ENCODE measurements around the gene BCOR. TPM values are rescaled to one million over a fixed set of nuclear protein-coding genes. Genes with fewer than 3 reads are reported as not detected.
A peak's percentile ranks its signal among the peaks of the same experiment; 100 is the strongest.

BCOR gene
- total RNA-seq, 1 experiment from 2014 or later = 35.1 TPM

DNA sequence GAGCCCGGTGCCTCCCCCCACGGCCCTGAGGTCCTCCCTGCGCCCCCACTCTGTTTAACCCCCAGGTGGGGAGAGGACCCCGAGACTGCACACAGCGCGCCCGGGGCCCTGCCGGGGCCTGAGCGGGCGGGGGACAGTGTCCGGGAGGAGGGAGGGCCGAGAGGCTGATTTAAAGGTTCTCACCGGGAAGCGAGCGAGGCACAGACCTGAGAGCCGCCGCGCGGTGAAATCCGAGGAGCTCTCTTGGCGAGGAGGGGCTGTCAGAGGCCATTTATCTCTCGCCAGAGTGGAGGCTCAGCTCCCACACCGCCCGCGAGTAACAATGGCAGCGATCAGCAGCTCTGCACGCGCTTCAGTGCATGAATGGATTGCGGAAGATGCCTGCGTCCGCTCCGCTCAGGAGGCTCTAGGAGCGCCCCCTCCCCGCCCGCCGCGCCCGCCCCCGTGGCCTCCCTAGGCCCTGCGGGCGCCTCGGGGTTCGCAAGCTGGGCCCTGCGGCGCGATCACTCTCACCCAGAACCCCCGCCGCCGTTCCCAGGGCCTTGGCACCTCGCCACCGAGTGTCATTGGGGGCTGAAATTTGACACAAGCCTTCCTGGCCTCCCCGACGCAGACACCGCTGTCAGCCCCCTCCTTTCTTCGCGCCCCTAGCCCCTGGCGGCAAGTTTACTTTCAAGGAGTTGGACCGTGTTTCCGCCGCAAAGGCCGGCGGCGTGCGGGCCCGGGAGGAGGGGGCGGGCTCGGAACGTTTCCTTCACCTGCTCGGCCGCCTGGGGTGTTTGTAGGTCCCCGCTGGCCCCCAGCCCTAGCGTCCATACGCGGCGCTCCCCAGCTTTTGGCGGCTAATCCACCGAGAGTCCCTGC lies 48.7 kb upstream of the BCOR start:
- ChIA-PET RAD21 (ENCODE audit: low non-redundant PET in 1 of 2, low total read pairs in 2 of 2, uncharacterized antibody in 2 of 2, unreplicated experiment in 2 of 2) (interaction anchor here in 1 of 2 experiments (0.6 kb wide), 1 partner anchor 51 kb away, joined by 6 read pairs; no protein-coding TSS in a partner anchor), CTCF (no interaction called here), POLR2A (interaction anchor here (0.6 to 1.8 kb wide), 2 partner anchors 8 to 49 kb away, joined by 4 to 5 read pairs; partner anchors contain the start of gene BCOR)
- Histone ChIP-seq H3K9me3 (ENCODE audit: control insufficient read depth in 1 of 2, insufficient read depth in 1 of 2, low read depth in 1 of 2, low read length in 2 of 2) (no peaks in the 10 kb centered on the region), H3K4me1 (ENCODE audit: control insufficient read depth in 1 of 2, insufficient read depth in 2 of 2, low read length in 2 of 2) (peaks cover 56 to 77% of the 10 kb centered on the region in 2 experiments), H3K9ac (ENCODE audit: low read length) (peak overlapping the region; percentile 83), H3K9me2 (ENCODE audit: insufficient read depth) (no peaks in the 10 kb centered on the region), H3K4me3 (replicated peaks in 1 of 2; ENCODE audit: low read depth in 1 of 2, low read length in 2 of 2) (peak overlapping the region; percentile 43 to 62), H3K79me2 (ENCODE audit: insufficient read depth, low read length) (peaks cover 34% of the 10 kb centered on the region), H3K36me3 (ENCODE audit: control insufficient read depth in 1 of 2, insufficient read depth in 2 of 2, low read length in 2 of 2) (no peaks in the 10 kb centered on the region), H2AFZ (ENCODE audit: low read depth, low read length, poor library complexity, severe bottlenecking) (no peak overlapping the region), H4K20me1 (ENCODE audit: insufficient read depth) (no peaks in the 10 kb centered on the region), H3K4me2 (ENCODE audit: low read length) (peak overlapping the region; percentile 89), H3K27ac (ENCODE audit: low read depth, low read length) (peak overlapping the region; percentile 84), H3K27me3 (ENCODE audit: insufficient read depth, low read length) (no peaks in the 10 kb centered on the region)
- intact Hi-C loops (cut with micrococcal nuclease) = no loop called here
- TF ChIP-seq, protein P1, sequence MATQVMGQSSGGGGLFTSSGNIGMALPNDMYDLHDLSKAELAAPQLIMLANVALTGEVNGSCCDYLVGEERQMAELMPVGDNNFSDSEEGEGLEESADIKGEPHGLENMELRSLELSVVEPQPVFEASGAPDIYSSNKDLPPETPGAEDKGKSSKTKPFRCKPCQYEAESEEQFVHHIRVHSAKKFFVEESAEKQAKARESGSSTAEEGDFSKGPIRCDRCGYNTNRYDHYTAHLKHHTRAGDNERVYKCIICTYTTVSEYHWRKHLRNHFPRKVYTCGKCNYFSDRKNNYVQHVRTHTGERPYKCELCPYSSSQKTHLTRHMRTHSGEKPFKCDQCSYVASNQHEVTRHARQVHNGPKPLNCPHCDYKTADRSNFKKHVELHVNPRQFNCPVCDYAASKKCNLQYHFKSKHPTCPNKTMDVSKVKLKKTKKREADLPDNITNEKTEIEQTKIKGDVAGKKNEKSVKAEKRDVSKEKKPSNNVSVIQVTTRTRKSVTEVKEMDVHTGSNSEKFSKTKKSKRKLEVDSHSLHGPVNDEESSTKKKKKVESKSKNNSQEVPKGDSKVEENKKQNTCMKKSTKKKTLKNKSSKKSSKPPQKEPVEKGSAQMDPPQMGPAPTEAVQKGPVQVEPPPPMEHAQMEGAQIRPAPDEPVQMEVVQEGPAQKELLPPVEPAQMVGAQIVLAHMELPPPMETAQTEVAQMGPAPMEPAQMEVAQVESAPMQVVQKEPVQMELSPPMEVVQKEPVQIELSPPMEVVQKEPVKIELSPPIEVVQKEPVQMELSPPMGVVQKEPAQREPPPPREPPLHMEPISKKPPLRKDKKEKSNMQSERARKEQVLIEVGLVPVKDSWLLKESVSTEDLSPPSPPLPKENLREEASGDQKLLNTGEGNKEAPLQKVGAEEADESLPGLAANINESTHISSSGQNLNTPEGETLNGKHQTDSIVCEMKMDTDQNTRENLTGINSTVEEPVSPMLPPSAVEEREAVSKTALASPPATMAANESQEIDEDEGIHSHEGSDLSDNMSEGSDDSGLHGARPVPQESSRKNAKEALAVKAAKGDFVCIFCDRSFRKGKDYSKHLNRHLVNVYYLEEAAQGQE (IDR thresholded peaks at IDR 0.05; ENCODE audit: low read depth) = no peak
- no peak for TF ChIP-seq YY1 (IDR thresholded peaks at IDR 0.05; ENCODE audit: extremely low read depth, insufficient replicate concordance, low read depth, low read length)
- TF ChIP-seq, protein P2, sequence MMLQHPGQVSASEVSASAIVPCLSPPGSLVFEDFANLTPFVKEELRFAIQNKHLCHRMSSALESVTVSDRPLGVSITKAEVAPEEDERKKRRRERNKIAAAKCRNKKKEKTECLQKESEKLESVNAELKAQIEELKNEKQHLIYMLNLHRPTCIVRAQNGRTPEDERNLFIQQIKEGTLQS (IDR thresholded peaks at IDR 0.05) = no peak
- no peak for TF ChIP-seq CBX3 (IDR thresholded peaks at IDR 0.05; ENCODE audit: low read depth)
- no peak for TF ChIP-seq FOSL1 (IDR thresholded peaks at IDR 0.05; ENCODE audit: low read depth)
- peak; percentile 51; the same call in 1 of the 2 replicates for TF ChIP-seq ZFX (IDR thresholded peaks at IDR 0.05)
- TF ChIP-seq POLR2A (IDR thresholded peaks at IDR 0.05; ENCODE audit: borderline replicate concordance, extremely low read depth, insufficient read depth, insufficient read length) = no peak
- TF ChIP-seq EZH2phosphoT487 (IDR thresholded peaks at IDR 0.05; ENCODE audit: borderline replicate concordance) = no peak
- TF ChIP-seq RAD21 (IDR thresholded peaks at IDR 0.05; ENCODE audit: low read depth) = no peak
- peak; percentile 84 for TF ChIP-seq TCF7L2 (IDR thresholded peaks at IDR 0.05; ENCODE audit: borderline replicate concordance, extremely low read depth, insufficient read depth, insufficient read length)
- TF ChIP-seq JUND (IDR thresholded peaks at IDR 0.05) = no peak
- TF ChIP-seq ELF1 (IDR thresholded peaks at IDR 0.05; ENCODE audit: borderline replicate concordance, low read depth) = no peak
- no peak for TF ChIP-seq SP1 (IDR thresholded peaks at IDR 0.05; ENCODE audit: low read depth)
- TF ChIP-seq SIN3A (IDR thresholded peaks at IDR 0.05; ENCODE audit: low read depth) = no peak
- no peak for TF ChIP-seq EZH2 (IDR thresholded peaks at IDR 0.05)
- no TSS peak for BruUV-seq (replicated peaks)
- DNase-seq (ENCODE audit: low read depth, low spot score) = no peak
- ATAC-seq = peak; percentile 21
